OCI-LY1 (cell line): ENCODE data around the gene KPNB1.
A peak's percentile ranks its signal among the peaks of the same experiment; 100 is the strongest.

Source experiments
- H2AFZ ChIP-seq: fragments of 200-600 bp; sonication (generic), shearing (Covaris generic); 2 replicates; pipeline ENCODE4 v1.6.0; 2014; ENCODE audit warnings: antibody characterized with exemption, mild to moderate bottlenecking, low read length
- H3F3A ChIP-seq: fragments of 200-600 bp; sonication (generic), shearing (Covaris generic); 2 replicates; pipeline ENCODE4 v1.6.0; 2014; ENCODE audit warnings: mild to moderate bottlenecking, antibody characterized with exemption, low read length, moderate library complexity; ENCODE audit not compliant: insufficient read depth
- H3K27ac ChIP-seq: fragments of 200-600 bp; sonication (generic); 2 replicates; pipeline ENCODE4 v1.5.1; 2014; ENCODE audit warnings: low read length, mixed run types, mild to moderate bottlenecking, low read depth; ENCODE audit not compliant: poor library complexity, severe bottlenecking
- H3K27me3 ChIP-seq: fragments of 200-600 bp; sonication (generic); 2 replicates; pipeline ENCODE4 v1.6.0; 2014; ENCODE audit warnings: antibody characterized with exemption, mild to moderate bottlenecking, low read length, moderate library complexity; ENCODE audit not compliant: insufficient read depth
- H3K36me3 ChIP-seq: fragments of 200-600 bp; sonication (generic); 2 replicates; pipeline ENCODE4 v1.6.1; 2014; ENCODE audit warnings: mild to moderate bottlenecking, antibody characterized with exemption, low read length, moderate library complexity, mixed read lengths; ENCODE audit not compliant: insufficient read depth
- H3K4me1 ChIP-seq: fragments of 200-600 bp; sonication (generic); 2 replicates; pipeline ENCODE4 v1.5.1; 2014; ENCODE audit warnings: mild to moderate bottlenecking, low read length, moderate library complexity; ENCODE audit not compliant: insufficient read depth, severe bottlenecking
- H3K4me2 ChIP-seq: fragments of 200-600 bp; sonication (generic), shearing (Covaris generic); 2 replicates; pipeline ENCODE4 v1.6.1; 2014; ENCODE audit warnings: low read length
- H3K4me3 ChIP-seq: fragments of 200-600 bp; sonication (generic); 2 replicates; pipeline ENCODE4 v1.5.1; 2014; ENCODE audit warnings: low read length, low read depth, mild to moderate bottlenecking, mixed read lengths; ENCODE audit not compliant: poor library complexity, severe bottlenecking
- H3K79me2 ChIP-seq: fragments of 200-600 bp; shearing (Covaris generic); 2 replicates; pipeline ENCODE4 v1.6.1; 2016; ENCODE audit warnings: mixed run types, low read length, mixed read lengths; ENCODE audit not compliant: insufficient read depth
- H3K9ac ChIP-seq: fragments of 200-600 bp; sonication (generic), shearing (Covaris generic); 2 replicates; pipeline ENCODE4 v1.6.1; 2014; ENCODE audit warnings: mild to moderate bottlenecking, low read length, mixed read lengths
- H3K9me2 ChIP-seq: fragments of 200-600 bp; sonication (generic), shearing (Covaris generic); 2 replicates; pipeline ENCODE4 v1.6.1; 2014; ENCODE audit warnings: low read depth, mild to moderate bottlenecking, low read length, mixed read lengths
- H3K9me3 ChIP-seq: fragments of 200-600 bp; shearing (Covaris generic); 2 replicates; pipeline ENCODE4 v1.6.1; 2014; ENCODE audit warnings: low read length, mixed read lengths
- H4K20me1 ChIP-seq: fragments of 200-600 bp; sonication (generic), shearing (Covaris generic); 2 replicates; pipeline ENCODE4 v1.6.0; 2016; ENCODE audit warnings: mild to moderate bottlenecking, low read length; ENCODE audit not compliant: insufficient read depth
- CTCF ChIP-seq: fragments of 200-600 bp; sonication (generic), shearing (Covaris generic); IDR thresholded peaks from 2 replicates; pipeline ENCODE4 v1.5.1; 2017; ENCODE audit warnings: mild to moderate bottlenecking, antibody characterized with exemption, low read length, moderate library complexity, mixed read lengths
- EZH2 ChIP-seq: fragments of 200-600 bp; sonication (generic), shearing (Covaris generic); IDR thresholded peaks from 2 replicates; pipeline ENCODE4 v1.8.0; 2017; ENCODE audit warnings: borderline replicate concordance, mixed run types, mild to moderate bottlenecking, antibody characterized with exemption, low read length, moderate library complexity, mixed read lengths

Gene KPNB1

GRCh38 chr17:47687748-47688147 lies 38.0 kb downstream of the KPNB1 start:
- Histone ChIP-seq H3K4me2 (no peak overlapping the region), H3F3A (peaks cover 10% of the 10 kb centered on the region; the same call in 1 of the 2 replicates), H3K27ac (peak overlapping the region; percentile 14)

GRCh38 chr17:47690121-47690520 lies 40.4 kb downstream of the KPNB1 start:
- Histone ChIP-seq H3K4me2 (no peak overlapping the region), H3K4me1 (peaks cover 33% of the 10 kb centered on the region), H3K27me3 (no peaks in the 10 kb centered on the region), H3K79me2 (no peaks in the 10 kb centered on the region), H3K27ac (no peak overlapping the region), H2AFZ (no peak overlapping the region), H3K9me2 (no peaks in the 10 kb centered on the region), H3K4me3 (no peak overlapping the region), H4K20me1 (no peaks in the 10 kb centered on the region), H3K9me3 (no peaks in the 10 kb centered on the region), H3F3A (peaks cover 5% of the 10 kb centered on the region; the same call in 1 of the 2 replicates), H3K9ac (no peak overlapping the region), H3K36me3 (peaks cover 13% of the 10 kb centered on the region; the same call in 1 of the 2 replicates)
- TF ChIP-seq CTCF (no peak), EZH2 (no peak)

More at GRCh38 chr17:47687748-47688147, 38.0 kb downstream of the KPNB1 start:
- Histone ChIP-seq H4K20me1 (no peaks in the 10 kb centered on the region), H3K9me2 (no peaks in the 10 kb centered on the region), H3K4me1 (peaks cover 19% of the 10 kb centered on the region), H3K27me3 (no peaks in the 10 kb centered on the region), H3K9ac (no peak overlapping the region), H3K4me3 (no peak overlapping the region), H3K36me3 (peaks cover 37% of the 10 kb centered on the region), H3K79me2 (no peaks in the 10 kb centered on the region), H2AFZ (no peak overlapping the region), H3K9me3 (no peaks in the 10 kb centered on the region)
- TF ChIP-seq EZH2 (no peak), CTCF (no peak)

GRCh38 chr17:47692137-47692894 lies 42.6 kb downstream of the KPNB1 start:
- Histone ChIP-seq H3F3A (peaks cover 3% of the 10 kb centered on the region; the same call in 1 of the 2 replicates), H2AFZ (no peak overlapping the region), H3K36me3 (0 out of 2 replicates have a peak, but pooled peaks cover 4% of the 10 kb centered on the region), H3K27ac (peak overlapping the region; percentile 91), H3K4me1 (peaks cover 40% of the 10 kb centered on the region), H4K20me1 (no peaks in the 10 kb centered on the region), H3K4me3 (peak overlapping the region; percentile 61), H3K9me3 (no peaks in the 10 kb centered on the region), H3K79me2 (no peaks in the 10 kb centered on the region), H3K27me3 (no peaks in the 10 kb centered on the region), H3K9me2 (no peaks in the 10 kb centered on the region), H3K9ac (peak overlapping the region; percentile 67; the same call in 1 of the 2 replicates), H3K4me2 (peak overlapping the region; percentile 73; the same call in 1 of the 2 replicates)
- TF ChIP-seq CTCF (no peak), EZH2 (no peak)
